ENCODE measurements around the gene DISP3. TPM values are rescaled to one million over a fixed set of nuclear protein-coding genes. Genes with fewer than 3 reads are reported as not detected.

The DISP3 gene
- total and polyA plus RNA-seq, 3 donors from 2014 or later = 6.8 to 8.8 (median 7.3) TPM

GRCh38 chr1:11564237-11564636 lies 85.3 kb downstream of the DISP3 start:
- no peaks in the 10 kb centered on the region for H3K27me3 ChIP-seq

GRCh38 chr1:11566042-11566850 lies 87.3 kb downstream of the DISP3 start:
- intact Hi-C loops (cut with DNase I; ENCODE audit: low total_unique reads) = no loop called here
- H3K27ac ChIP-seq = no peak overlapping the region
- WGBS, 2 donors = 72 to 74% methylated on average over 16 of the region's 16 CpGs
- no peak overlapping the region for H3K4me3 ChIP-seq
- H3K27me3 ChIP-seq = no peaks in the 10 kb centered on the region
- TF ChIP-seq POLR2A (IDR thresholded peaks at IDR 0.05) = no peak
- no peak for TF ChIP-seq CTCF (IDR thresholded peaks at IDR 0.05)
- no peaks in the 10 kb centered on the region for H3K4me1 ChIP-seq
- H3K9me3 ChIP-seq = no peaks in the 10 kb centered on the region
- no peaks in the 10 kb centered on the region for H3K36me3 ChIP-seq (ENCODE audit: low read depth, missing control alignments)
- no peak for DNase-seq

More at GRCh38 chr1:11564237-11564636, 85.3 kb downstream of the DISP3 start:
- H3K4me3 ChIP-seq = no peak overlapping the region
- no peak for DNase-seq
- no peaks in the 10 kb centered on the region for H3K4me1 ChIP-seq
- H3K36me3 ChIP-seq (ENCODE audit: low read depth, missing control alignments) = no peaks in the 10 kb centered on the region
- intact Hi-C loops (cut with DNase I; ENCODE audit: low total_unique reads) = no loop called here
- no peaks in the 10 kb centered on the region for H3K9me3 ChIP-seq
- no peak overlapping the region for H3K27ac ChIP-seq
- WGBS, 2 donors = 81 to 82% methylated on average over 5 of the region's 5 CpGs
- TF ChIP-seq CTCF (IDR thresholded peaks at IDR 0.05) = no peak
- TF ChIP-seq POLR2A (IDR thresholded peaks at IDR 0.05) = no peak

- no peak overlapping the region for H3K4me3 ChIP-seq
- H3K27me3 ChIP-seq = no peaks in the 10 kb centered on the region
- H3K4me1 ChIP-seq = no peaks in the 10 kb centered on the region
- no peak overlapping the region for H3K27ac ChIP-seq
- TF ChIP-seq CTCF (IDR thresholded peaks at IDR 0.05) (no peak), POLR2A (IDR thresholded peaks at IDR 0.05) (no peak)
- DNase-seq = no peak
- H3K36me3 ChIP-seq (ENCODE audit: low read depth, missing control alignments) = no peaks in the 10 kb centered on the region
- H3K9me3 ChIP-seq = no peaks in the 10 kb centered on the region
- WGBS, 2 donors = 87 to 90% methylated on average over 9 to 11 of the region's 11 CpGs
- intact Hi-C loops (cut with DNase I; ENCODE audit: low total_unique reads) = no loop called here
These were observed 88.5 kb downstream of the DISP3 start for GRCh38 chr1:11567244-11568065.

GRCh38 chr1:11568687-11569086 lies 89.7 kb downstream of the DISP3 start:
- TF ChIP-seq CTCF (IDR thresholded peaks at IDR 0.05) = no peak
- no peak for TF ChIP-seq POLR2A (IDR thresholded peaks at IDR 0.05)
- H3K27me3 ChIP-seq = no peaks in the 10 kb centered on the region
- H3K9me3 ChIP-seq = no peaks in the 10 kb centered on the region
- H3K4me1 ChIP-seq = no peaks in the 10 kb centered on the region
- WGBS, 2 donors = 78 to 87% methylated on average over 8 of the region's 8 CpGs
- DNase-seq = no peak
- H3K36me3 ChIP-seq (ENCODE audit: low read depth, missing control alignments) = no peaks in the 10 kb centered on the region
- H3K4me3 ChIP-seq = no peak overlapping the region
- no peak overlapping the region for H3K27ac ChIP-seq
- intact Hi-C loops (cut with DNase I; ENCODE audit: low total_unique reads) = no loop called here
